Right forelimb (tissue), 1 donor: ENCODE results near the gene FOCAD.
"Not testable (repeated sequence)": the region's sequence is repeated elsewhere in the genome, so short reads cannot be mapped to it uniquely, and the experiment has no call there.

ENCODE experiments used
- DNase-seq: peaks from one replicate; pipeline ENCODE4 v3.0.0-alpha.2; 2018

Gene FOCAD

GRCh38 chr9:20673537-20673936 lies 10.5 kb upstream of the FOCAD start:
- DNase-seq: not testable (repeated sequence)

GRCh38 chr9:20681467-20681866 lies 2.6 kb upstream of the FOCAD start:
- DNase-seq: no peak

- DNase-seq: no peak
Measured at GRCh38 chr9:20683351-20684034, 566 bp upstream of the FOCAD start.

DNA sequence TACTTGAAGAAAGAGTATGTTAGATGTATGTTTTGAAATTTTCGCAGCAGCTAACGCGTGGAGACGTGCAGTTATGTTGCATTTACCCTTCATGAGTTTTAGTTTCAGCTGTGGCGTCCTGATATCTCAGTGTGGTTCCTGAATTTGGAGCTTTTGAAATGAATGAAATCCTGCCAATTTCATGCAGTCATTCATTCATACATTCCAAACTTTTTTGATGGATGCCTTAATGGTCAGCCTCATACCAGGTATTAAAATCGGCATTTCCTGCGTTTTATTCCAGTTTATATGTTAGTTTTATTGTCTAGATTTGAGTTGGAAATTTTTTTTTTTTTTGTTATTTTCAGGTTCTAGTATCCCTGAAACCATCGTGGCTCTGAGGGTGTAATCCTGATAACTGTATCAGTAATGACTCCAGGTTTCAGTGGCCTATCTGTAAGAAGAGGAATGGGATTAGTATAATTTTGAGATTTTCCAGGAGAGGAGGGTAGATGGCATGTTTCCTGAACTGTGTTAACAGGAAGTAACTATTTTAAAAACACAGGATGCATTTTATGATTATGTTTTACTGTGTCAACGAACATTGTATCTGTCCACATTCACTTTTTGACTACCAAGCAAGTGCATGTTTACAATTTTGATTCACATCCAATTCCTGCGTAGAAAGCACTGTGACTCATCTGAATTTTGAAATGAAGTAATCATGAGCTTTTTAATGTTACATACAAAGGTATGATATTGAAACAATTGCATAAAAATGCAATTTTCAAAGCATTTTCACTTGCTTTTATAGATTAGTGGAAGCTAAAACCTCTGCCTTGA lies 1.0 kb downstream of the FOCAD start:
- no peak for DNase-seq

GRCh38 chr9:20685769-20686168 lies 1.7 kb downstream of the FOCAD start:
- no peak for DNase-seq

DNA sequence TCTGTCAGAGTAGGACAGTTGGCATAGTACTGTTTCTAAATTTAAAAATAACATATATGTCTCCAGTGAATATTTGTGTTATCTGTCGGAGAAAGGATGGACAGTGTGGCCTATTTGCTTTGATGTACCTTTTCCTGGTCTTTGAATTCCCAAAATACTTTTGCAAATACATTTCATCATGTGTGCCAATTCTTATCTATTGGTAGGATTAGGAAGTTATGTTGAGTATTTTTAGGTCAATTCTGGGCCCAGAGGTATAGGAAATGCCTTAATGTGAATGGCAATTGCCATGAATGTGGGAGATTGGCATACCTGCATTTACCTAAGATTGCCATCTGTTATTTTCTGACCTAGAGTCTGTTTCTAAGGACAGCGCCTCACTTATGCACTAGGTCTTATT lies 5.8 kb downstream of the FOCAD start:
- no peak for DNase-seq

DNA sequence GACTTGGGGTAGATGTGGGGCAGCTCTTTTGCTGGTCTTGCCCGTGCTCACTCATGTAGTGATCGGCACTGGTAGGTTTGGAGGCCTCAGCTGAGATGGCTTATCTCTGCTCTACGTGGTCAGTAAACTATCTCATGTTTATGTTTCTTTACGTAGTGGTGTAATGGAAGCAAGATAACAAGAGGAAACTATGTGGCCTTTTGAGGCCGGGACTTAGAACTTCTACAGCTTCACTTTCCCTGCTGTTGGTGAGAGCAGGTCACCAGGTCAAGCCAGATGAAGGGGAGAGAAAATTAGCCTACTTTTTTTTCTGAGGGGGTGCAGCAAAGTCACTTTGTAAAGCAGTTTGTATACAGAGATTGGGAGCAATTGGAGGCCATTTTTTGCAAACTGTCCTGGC lies 8.5 kb downstream of the FOCAD start:
- no peak for DNase-seq

GRCh38 chr9:20693068-20693467 lies 9.0 kb downstream of the FOCAD start:
- no peak for DNase-seq

GRCh38 chr9:20694248-20694647 lies 10.2 kb downstream of the FOCAD start:
- no peak for DNase-seq

DNA sequence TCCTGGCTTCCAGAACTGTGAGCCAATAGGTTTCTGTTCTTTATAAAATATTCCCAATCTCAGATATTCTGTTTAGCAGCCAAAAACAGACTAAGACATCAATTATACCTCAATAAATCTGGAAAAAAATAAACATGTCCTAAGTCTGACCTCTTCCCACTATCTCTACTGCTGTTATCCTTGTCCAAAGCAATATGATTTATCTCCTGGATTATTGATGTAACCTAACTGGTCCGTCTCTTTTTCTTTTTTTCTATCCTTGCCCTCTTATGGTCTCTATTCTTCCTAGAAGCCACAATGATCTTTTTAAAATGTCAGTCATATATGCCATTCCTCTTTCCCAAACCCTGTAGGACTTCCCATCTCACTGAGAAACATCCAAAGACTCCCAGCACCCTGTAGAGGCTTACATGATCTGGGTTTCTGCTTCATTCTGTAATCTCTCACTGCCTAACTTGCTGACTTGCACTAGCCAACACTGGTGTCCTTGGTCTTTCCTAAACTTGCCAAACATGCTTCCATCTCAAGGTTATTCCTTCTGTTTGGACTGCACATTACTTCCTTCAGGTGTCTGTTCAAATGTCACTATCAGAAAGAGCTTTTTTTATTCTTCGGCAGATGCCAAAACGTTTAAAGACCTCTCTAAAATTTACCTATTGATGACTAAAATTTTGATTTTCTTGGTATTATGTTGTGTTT lies 13.1 kb downstream of the FOCAD start:
- no peak for DNase-seq

GRCh38 chr9:20698782-20699181 lies 14.7 kb downstream of the FOCAD start:
- DNase-seq: no peak

- no peak for DNase-seq
Measured at GRCh38 chr9:20701060-20701459, 17.0 kb downstream of the FOCAD start.

- no peak for DNase-seq
Measured at GRCh38 chr9:20702570-20702969, 18.5 kb downstream of the FOCAD start.

DNA sequence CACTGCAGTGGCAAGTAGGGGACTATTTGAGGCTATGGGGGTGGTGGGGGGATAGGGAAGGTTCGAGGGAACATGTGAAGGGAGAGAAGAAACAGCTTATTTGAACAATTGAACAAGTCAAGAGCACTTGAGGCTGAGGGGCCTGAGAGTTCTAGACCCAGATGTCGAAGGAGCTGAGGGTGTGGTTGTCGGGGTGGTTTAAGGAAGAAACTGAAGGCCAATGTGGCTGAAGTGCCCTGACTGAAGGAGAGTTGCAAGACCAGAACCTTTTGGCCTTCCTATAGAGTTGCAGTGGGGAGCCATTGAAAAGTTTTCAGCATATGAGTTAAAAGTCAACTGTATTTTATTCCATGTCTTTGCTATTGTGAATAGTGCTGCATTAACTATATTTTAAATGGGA lies 19.1 kb downstream of the FOCAD start:
- DNase-seq: no peak

GRCh38 chr9:20707708-20708107 lies 23.6 kb downstream of the FOCAD start:
- DNase-seq: no peak

DNA sequence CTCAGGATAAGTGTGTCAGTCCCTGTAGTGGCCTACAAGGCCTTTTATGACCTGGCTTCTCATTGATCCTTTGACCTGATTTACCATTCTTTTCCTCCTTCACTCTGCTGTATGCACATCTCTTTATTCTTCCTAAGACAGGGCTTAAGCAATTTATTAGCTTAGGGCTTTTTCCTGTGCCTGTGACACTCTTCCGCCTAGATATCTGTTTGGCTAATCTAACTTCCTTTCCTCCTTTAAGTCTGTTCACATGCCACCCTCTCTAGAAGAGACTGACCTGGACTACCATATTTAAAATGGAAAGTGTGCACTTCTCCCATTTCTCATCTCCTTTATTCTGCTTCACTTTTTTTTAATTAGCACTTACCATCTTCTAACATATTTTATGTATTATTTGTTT lies 29.1 kb downstream of the FOCAD start:
- DNase-seq: no peak

DNA sequence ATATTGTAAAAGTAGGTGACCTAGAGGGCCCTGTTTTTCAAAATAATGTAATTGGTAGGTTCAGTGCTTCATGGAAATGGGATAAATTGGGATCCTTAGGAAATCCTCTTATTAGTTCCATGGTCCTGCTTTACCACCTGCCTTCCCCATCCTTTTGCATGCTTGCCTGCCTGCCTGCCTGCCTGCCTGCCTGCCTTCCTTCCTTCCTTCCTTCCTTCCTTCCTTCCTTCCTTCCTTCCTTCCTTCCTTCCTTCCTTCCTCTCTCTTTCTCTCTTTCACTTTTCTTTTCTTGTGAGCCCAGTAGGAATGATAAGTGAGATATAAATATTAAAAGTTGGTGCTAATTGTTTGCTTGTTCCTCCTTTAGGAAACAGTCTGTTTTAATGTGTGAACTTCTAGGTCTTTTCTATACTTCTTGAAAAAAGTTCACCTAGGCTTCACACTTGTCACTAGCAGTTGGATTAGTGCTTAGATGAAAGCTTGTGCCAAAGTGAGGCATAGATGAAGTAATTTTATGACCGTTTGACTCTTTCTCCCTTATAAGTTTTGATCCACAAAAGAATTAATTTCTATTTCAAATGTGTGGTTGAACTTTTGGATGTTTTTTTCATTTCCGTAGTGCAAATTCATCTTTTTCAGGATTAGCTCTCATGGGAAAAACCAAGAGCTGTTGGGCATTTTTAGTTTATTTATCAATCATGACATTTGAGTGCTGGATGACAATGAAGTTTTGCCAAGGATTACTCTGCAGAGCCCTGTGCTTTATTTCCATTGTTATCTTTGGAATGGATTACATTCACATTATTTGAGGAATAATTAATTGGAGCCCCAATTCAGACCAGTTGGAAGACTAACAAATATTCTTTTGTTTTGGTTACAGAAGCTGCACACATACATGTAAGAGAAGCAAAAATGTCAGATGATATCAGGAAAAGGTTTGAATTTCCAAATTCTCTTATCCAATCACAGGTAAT lies 30.7 kb downstream of the FOCAD start:
- DNase-seq: no peak

DNA sequence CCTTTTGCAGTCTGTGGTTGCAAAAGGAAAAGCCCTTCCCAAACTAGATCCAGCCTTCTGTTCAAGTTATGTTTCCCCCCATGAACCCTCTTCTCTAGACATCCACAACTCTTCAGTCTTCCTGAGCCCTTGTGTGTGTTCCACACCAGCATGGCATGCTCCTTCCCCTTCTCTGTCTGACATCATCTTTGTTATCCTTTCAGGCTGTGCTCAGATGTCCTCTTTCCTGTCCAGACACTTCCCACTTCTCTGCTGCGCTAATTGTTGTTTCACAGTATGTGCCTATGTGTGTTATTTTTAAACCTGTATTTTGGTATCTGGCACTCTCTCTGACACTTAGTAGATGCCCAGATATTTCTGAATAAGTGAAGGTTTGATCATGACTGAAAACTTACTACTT lies 38.2 kb downstream of the FOCAD start:
- DNase-seq: no peak

DNA sequence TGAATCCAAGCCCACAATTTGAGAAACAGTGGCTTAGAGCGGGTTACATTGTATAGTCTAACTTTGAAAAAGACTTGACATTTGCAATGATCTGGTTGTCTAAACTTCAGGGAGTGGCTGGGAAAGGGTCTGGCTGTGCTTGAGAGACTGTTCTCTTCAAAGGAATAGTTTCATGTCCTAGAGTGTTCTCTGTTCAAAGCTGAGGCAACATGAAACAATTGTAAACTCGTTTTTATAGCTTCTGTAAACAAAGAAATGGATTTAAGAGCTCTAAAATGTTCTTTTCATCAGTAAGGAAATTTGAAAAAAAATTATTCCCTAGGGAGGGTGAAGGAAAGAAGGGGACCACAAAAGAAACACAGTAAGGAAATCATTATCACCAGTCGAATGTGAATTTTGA lies 41.6 kb downstream of the FOCAD start:
- DNase-seq: no peak

DNA sequence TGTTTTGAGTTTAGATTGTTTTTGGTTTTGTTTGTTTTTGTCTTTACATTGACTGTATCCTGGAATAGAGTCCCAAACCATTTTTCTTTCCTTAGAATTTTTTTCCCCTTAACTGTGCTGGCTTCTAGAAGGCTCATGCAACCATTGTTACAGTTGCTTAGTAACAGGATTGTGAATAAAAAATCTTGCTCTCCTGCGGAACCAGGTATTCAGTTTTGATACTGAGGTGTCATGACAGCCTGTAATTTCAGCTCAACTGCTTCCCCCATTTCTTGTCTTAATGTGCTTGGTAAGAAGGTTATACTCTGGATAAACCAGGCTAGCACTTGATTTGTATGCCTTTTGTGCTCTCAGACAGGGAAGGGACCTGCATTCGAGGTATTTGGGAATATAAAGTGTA lies 42.1 kb downstream of the FOCAD start:
- no peak for DNase-seq

DNA sequence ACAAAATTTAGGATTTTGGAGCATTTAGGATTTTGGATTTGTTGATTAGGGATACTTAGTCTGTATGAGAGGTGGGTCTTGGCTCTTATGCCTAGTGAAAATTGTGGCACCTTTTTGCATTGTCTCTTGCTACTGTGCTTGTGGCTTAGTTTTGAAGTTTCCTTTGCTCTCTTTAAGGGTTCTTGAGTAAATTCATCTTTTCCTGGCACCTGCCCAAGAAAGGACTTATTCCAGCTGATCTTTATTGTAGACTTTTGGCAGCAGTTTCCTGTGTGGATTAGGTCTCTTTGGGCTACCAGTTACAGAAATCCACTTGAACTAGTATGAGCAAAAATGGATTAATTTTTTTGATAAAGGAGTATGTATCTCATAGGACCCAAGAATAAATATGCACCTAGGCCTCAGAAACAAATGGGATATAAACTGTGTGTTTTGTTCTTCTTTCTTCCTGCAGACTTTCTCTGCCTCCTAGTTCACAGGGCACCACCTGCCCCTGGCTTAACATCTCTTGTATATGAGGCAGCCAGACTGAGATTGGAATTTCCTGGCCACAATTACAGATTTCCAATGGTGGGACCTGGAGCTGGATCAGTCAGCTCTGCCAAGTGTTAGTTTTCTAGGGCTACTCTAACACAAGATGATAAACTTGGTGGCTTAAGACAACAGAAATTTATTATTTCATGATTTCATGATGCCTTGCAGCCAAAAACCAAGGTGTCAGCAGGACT lies 44.6 kb downstream of the FOCAD start:
- DNase-seq: no peak

- DNase-seq: no peak
Measured at GRCh38 chr9:20729523-20729922, 45.5 kb downstream of the FOCAD start.
